ENCODE data around the gene IL1RN.
A peak's percentile ranks its signal among the peaks of the same experiment; 100 is the strongest.

Gene IL1RN

DNA sequence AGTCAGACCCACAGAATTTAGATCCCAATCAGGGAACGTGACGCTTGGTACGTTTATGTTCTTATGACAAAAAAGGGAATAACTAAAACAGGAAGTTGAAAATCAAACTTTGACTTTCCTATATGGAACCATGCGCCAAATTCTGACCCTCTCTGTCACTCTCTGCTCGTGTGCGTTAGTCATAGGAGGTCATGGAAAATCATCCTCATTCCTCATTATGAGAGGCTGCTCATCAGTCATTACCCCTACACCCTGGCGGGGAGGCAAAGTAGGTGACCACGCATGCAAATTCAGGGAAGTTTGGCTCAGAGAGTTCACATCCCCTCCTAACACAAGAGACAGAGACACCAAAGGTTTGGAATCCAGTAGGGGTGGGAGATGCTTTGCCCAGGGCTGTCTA is 44.1 kb upstream of the IL1RN start:
- H3K4me3 ChIP-seq (ENCODE audit: low read depth, low read length) = no peak overlapping the region
- TF ChIP-seq, protein P1, sequence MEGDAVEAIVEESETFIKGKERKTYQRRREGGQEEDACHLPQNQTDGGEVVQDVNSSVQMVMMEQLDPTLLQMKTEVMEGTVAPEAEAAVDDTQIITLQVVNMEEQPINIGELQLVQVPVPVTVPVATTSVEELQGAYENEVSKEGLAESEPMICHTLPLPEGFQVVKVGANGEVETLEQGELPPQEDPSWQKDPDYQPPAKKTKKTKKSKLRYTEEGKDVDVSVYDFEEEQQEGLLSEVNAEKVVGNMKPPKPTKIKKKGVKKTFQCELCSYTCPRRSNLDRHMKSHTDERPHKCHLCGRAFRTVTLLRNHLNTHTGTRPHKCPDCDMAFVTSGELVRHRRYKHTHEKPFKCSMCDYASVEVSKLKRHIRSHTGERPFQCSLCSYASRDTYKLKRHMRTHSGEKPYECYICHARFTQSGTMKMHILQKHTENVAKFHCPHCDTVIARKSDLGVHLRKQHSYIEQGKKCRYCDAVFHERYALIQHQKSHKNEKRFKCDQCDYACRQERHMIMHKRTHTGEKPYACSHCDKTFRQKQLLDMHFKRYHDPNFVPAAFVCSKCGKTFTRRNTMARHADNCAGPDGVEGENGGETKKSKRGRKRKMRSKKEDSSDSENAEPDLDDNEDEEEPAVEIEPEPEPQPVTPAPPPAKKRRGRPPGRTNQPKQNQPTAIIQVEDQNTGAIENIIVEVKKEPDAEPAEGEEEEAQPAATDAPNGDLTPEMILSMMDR (IDR thresholded peaks at IDR 0.05; ENCODE audit: borderline replicate concordance, insufficient read depth, low read depth, low read length) = no peak

DNA sequence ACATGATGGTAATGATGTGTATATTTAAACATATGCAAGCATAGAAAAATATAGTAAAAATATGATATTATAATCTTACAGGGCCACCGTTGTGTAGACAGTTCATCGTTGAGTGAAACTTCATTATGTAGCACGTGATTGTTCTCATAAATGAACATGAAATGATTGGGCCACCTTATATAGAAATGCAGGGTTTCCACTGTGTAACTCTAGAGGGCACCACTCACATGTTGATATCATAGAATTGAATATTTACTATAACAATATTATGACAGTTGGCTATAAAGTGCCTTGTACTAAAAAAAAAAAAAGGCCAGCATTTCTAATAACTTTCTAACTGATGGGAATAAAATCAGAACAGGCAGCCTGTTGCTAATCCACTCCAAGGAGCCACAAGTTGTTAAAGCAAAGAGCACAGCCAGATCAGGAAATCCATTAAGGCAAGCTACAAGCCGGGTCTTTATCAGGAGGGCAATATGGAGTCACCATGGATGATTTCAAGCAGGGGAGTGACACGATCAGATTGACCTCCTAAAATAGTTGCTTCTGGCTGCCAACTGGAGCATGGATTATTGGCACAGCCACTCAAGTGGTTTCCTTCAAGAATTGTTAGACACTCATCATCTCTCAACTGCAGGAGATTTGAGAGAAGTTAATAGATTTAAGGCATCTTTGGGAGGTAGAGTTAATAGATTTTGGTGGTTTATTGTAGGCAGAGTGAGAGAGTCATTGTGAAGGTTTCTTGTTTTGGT is 43.0 kb upstream of the IL1RN start:
- H3K4me3 ChIP-seq (ENCODE audit: low read depth, low read length) = no peak overlapping the region
- TF ChIP-seq, protein P1 (IDR thresholded peaks at IDR 0.05; ENCODE audit: borderline replicate concordance, insufficient read depth, low read depth, low read length) = peak; percentile 39; the same call in 1 of the 2 replicates

DNA sequence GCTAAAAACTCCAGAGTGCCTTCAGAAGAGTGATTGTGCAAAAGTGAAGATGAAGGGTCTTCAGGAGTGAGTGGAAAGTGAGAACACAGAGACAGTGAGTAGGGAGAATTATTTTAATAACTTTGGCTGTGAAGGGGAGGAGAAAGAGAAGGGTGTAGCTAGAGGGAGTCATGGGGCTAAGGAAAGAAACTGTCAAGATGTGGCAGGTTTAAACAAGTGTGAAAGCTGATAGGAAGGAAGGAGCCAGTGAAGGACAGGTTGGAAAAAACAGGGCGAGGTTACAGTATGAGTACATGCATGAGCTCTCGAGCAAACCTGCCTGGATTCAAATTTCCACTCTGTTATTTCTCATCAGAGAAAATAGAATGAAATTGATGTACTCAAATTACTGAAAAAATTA is 41.9 kb upstream of the IL1RN start:
- TF ChIP-seq, protein P1 (IDR thresholded peaks at IDR 0.05; ENCODE audit: borderline replicate concordance, insufficient read depth, low read depth, low read length) = no peak
- H3K4me3 ChIP-seq (ENCODE audit: low read depth, low read length) = no peak overlapping the region

DNA sequence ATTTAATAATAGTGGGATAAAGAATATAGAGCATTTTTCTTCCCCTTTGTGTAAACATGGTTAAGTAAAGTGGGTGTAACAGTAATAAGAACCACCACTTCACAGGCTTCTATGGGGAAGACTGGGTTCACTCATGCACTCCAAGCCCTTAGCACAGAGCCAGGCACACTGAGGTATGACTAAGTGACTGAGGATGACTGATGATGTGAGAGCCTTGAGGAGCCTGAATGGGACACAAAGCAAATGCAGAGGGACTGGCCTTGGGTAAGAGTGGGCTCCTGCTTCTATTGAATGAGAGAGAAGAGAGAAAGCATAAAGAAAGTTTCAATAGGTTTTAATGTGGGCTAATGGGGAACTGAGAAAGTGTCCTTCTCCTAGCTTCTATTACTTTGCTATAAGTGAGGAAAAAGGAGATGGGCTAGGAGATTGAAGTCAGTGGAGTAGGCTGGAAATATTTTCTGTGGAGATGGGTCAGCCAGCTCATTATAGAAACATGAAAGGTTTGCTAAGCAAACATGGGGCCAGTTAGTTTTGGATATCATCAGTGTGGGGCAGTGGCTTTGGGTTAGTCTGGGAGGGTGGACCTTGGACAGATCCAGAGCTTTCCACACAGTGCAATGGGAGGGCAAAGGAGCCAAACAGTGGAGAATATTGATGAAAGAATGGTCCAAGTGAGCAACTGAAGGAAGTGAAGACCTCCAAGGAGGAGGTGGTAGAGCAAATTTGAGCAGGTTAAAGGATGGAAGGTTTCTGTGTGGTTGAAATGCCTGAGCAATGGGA is 39.0 kb upstream of the IL1RN start:
- TF ChIP-seq, protein P1 (IDR thresholded peaks at IDR 0.05; ENCODE audit: borderline replicate concordance, insufficient read depth, low read depth, low read length) = no peak
- H3K4me3 ChIP-seq (ENCODE audit: low read depth, low read length) = no peak overlapping the region

DNA sequence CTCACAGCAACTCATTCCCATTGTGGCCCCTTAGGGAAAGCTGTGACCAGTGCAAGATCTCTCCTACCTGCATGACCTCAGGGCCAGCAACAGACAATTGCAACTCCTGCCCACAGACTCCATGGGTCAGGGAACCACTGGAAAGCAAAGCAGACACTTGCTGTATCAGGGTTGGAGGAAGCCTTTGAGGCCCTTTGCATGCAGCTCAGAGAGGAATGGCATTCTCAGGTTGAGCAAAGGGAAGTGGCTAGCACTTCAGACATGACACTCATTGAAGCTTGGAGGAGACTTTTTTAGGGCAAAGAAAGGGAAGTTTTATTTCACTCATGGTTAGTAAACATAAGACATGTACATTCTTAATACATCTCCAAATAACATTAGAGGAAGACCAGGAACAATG is 37.5 kb upstream of the IL1RN start:
- TF ChIP-seq, protein P1 (IDR thresholded peaks at IDR 0.05; ENCODE audit: borderline replicate concordance, insufficient read depth, low read depth, low read length) = no peak
- no peak overlapping the region for H3K4me3 ChIP-seq (ENCODE audit: low read depth, low read length)

DNA sequence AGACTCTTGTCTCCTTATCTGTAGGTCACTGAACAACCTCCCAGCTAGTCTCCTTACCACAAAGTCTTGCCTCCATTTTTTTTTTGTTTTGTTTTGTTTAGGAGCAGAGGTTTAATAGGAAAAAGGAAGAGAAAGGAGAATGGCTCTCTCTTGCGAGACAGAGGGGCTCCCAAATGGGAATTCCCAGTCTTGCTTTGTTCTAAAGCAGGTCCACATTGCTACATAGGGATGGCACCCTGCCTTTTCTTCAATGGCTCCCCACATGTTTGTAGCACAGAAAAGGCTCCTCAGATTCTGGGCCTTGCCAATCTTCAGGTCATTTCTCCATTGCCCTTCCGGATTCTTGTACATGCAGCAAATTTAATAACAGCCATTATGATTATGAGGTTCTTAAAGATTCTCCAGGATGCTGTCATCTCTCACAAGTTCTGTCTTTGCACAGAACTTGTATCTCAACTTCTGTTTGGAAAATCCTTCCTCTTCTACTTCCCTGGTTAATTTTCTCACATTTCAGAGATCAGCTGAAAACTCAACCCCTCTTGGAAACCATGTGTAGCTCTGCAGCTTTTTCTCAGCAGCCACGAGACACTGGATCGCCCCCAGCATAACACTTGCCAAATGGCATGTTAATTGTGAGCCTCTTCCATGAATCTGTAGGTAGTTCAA is 36.0 kb upstream of the IL1RN start:
- no peak overlapping the region for H3K4me3 ChIP-seq (ENCODE audit: low read depth, low read length)
- TF ChIP-seq, protein P1 (IDR thresholded peaks at IDR 0.05; ENCODE audit: borderline replicate concordance, insufficient read depth, low read depth, low read length) = no peak

Data from GM12875 (cell line).